ENCODE data around the gene STARD3. TPM values are rescaled to one million over a fixed set of nuclear protein-coding genes. Genes with fewer than 3 reads are reported as not detected.

The STARD3 gene
- total and polyA plus RNA-seq, 2 of the 13 experiments (the other 11 are each of a cell fraction or from before 2014, with no cell fraction given) = 34.6 to 100 TPM

- TF ChIP-seq ZNF543 (CRISPR knock-in tag; IDR thresholded peaks at IDR 0.05) (0 out of 2 replicates have a peak, but pooled peaks have one; percentile 64), ZNF839 (CRISPR knock-in tag; IDR thresholded peaks at IDR 0.05; ENCODE audit: borderline replicate concordance) (peak; percentile 47; the same call in 1 of the 2 replicates), MYNN (CRISPR knock-in tag; IDR thresholded peaks at IDR 0.05; ENCODE audit: low read depth) (peak; percentile 84; the same call in 1 of the 2 replicates), GPN1 (CRISPR knock-in tag; IDR thresholded peaks at IDR 0.05; ENCODE audit: borderline replicate concordance) (no peak), ZNF496 (CRISPR knock-in tag; IDR thresholded peaks at IDR 0.05; ENCODE audit: insufficient replicate concordance) (no peak), ZNF557 (CRISPR knock-in tag; IDR thresholded peaks at IDR 0.05) (no peak), SPEN (CRISPR knock-in tag; IDR thresholded peaks at IDR 0.05; ENCODE audit: low read depth) (peak; percentile 89), POLR2AphosphoS5 (IDR thresholded peaks at IDR 0.05; ENCODE audit: low read depth, low read length) (no peak), KAT7 (CRISPR knock-in tag; IDR thresholded peaks at IDR 0.05; ENCODE audit: borderline replicate concordance) (peak; percentile 63; the same call in 1 of the 2 replicates), TMF1 (CRISPR knock-in tag; IDR thresholded peaks at IDR 0.05; ENCODE audit: low read depth) (no peak; the same call in 1 of the 2 replicates), ZNF205 (CRISPR knock-in tag; IDR thresholded peaks at IDR 0.05) (peak; percentile 81), ZNF605 (CRISPR knock-in tag; IDR thresholded peaks at IDR 0.05) (peak; percentile 80), ZNF513 (CRISPR knock-in tag; conservative IDR thresholded peaks at IDR 0.05) (no peak), NCOA2 (CRISPR knock-in tag; IDR thresholded peaks at IDR 0.05) (peak; percentile 57), ZNF431 (CRISPR knock-in tag; IDR thresholded peaks at IDR 0.05; ENCODE audit: borderline replicate concordance, low read depth) (no peak), ZNF318 (CRISPR knock-in tag; IDR thresholded peaks at IDR 0.05) (0 out of 2 replicates have a peak, but pooled peaks have one; percentile 85), PITX1 (CRISPR knock-in tag; IDR thresholded peaks at IDR 0.05) (no peak), KMT2B (CRISPR knock-in tag; IDR thresholded peaks at IDR 0.05) (peak; percentile 64)
Measured at GRCh38 chr17:39667945-39668924, 31.3 kb downstream of the STARD3 start, which contains the start of gene PNMT (continued).

All from HepG2 (cell line).